Measurements from ENCODE around the gene ABCD3. TPM values are rescaled to one million over a fixed set of nuclear protein-coding genes. Genes with fewer than 3 reads are reported as not detected.

The ABCD3 gene
- total and polyA plus RNA-seq, 2 donors: 24.7 to 81.9 TPM

DNA sequence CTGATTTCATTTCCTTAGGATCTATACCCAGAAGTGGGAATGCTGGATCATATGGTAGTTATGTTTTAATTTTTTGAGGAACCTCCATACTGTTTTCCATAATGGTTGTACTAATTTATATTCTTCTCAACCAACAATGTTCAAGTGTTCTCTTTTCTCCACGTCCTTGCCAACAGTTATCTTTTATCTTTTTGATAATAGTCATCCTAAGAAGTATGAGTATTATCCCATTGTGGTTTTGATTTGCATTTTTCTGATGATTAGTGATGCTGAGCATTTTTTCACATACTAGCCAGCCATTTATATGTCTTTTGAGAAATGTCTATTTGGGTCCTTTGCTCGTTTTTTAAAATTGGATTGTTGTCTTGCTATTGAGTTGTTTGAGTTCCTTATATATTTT is 38.5 kb downstream of the ABCD3 start:
- Histone ChIP-seq H3K36me3 (ENCODE audit: insufficient read depth) (peaks cover 2% of the 10 kb centered on the region), H3K4me3 (ENCODE audit: low read depth, low read length) (no peak overlapping the region), H3K27ac (ENCODE audit: low read depth) (no peak overlapping the region), H3K4me1 (ENCODE audit: insufficient read depth) (no peaks in the 10 kb centered on the region)
- 84% methylated on average over 2 of the region's 2 CpGs for WGBS
- DNase-seq (ENCODE audit: extremely low spot score): no peak

- 89% methylated on average over 2 of the region's 2 CpGs for WGBS
- no peaks in the 10 kb centered on the region for H3K36me3 ChIP-seq (ENCODE audit: insufficient read depth)
- no peak overlapping the region for H3K27ac ChIP-seq (ENCODE audit: low read depth)
- H3K4me3 ChIP-seq (ENCODE audit: low read depth, low read length): no peak overlapping the region
- H3K4me1 ChIP-seq (ENCODE audit: insufficient read depth): no peaks in the 10 kb centered on the region
- no peak for DNase-seq (ENCODE audit: extremely low spot score)
Measured at GRCh38 chr1:94462606-94463005, 44.4 kb downstream of the ABCD3 start.

GRCh38 chr1:94463056-94463764 is 45.0 kb downstream of the ABCD3 start:
- WGBS: 53% methylated on average over 3 of the region's 3 CpGs
- Histone ChIP-seq H3K27ac (ENCODE audit: low read depth) (peak overlapping the region; percentile 2), H3K36me3 (ENCODE audit: insufficient read depth) (peaks cover 3% of the 10 kb centered on the region), H3K4me1 (ENCODE audit: insufficient read depth) (no peaks in the 10 kb centered on the region), H3K4me3 (ENCODE audit: low read depth, low read length) (no peak overlapping the region)
- DNase-seq (ENCODE audit: extremely low spot score): no peak

GRCh38 chr1:94463765-94464330 is 45.7 kb downstream of the ABCD3 start:
- Histone ChIP-seq H3K27ac (ENCODE audit: low read depth) (peak overlapping the region; percentile 2), H3K36me3 (ENCODE audit: insufficient read depth) (peaks cover 3% of the 10 kb centered on the region), H3K4me1 (ENCODE audit: insufficient read depth) (no peaks in the 10 kb centered on the region), H3K4me3 (ENCODE audit: low read depth, low read length) (no peak overlapping the region)
- no peak for DNase-seq (ENCODE audit: extremely low spot score)
- WGBS: 73% methylated on average over 3 of the region's 3 CpGs

GRCh38 chr1:94468708-94469107 is 50.5 kb downstream of the ABCD3 start:
- DNase-seq (ENCODE audit: extremely low spot score): no peak
- no peaks in the 10 kb centered on the region for H3K4me1 ChIP-seq (ENCODE audit: insufficient read depth)
- H3K27ac ChIP-seq (ENCODE audit: low read depth): no peak overlapping the region
- H3K4me3 ChIP-seq (ENCODE audit: low read depth, low read length): no peak overlapping the region
- peaks cover 5% of the 10 kb centered on the region for H3K36me3 ChIP-seq (ENCODE audit: insufficient read depth)

DNA sequence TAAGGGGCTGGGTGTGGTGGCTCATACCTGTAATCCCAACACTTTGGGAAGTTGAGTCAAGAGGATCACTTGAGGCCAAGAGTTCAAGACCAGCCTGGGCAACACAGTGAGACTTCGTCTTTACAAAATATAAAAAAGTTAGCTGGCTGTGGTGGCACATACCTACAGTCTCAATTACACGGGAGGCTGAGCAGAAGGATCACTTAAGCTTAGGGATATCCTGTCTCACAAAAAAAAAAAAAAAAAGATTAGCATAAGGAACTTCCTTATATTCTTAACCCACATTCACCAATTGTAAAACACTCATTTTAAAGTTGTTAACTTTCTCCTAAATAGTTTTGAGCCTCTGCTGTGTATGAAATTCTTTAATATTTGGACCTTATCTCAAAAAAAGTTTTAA is 53.1 kb downstream of the ABCD3 start:
- Histone ChIP-seq H3K4me1 (ENCODE audit: insufficient read depth) (no peaks in the 10 kb centered on the region), H3K4me3 (ENCODE audit: low read depth, low read length) (no peak overlapping the region), H3K27ac (ENCODE audit: low read depth) (no peak overlapping the region), H3K36me3 (ENCODE audit: insufficient read depth) (peaks cover 5% of the 10 kb centered on the region)
- DNase-seq (ENCODE audit: extremely low spot score): no peak
- 92% methylated on average over 2 of the region's 2 CpGs for WGBS

DNA sequence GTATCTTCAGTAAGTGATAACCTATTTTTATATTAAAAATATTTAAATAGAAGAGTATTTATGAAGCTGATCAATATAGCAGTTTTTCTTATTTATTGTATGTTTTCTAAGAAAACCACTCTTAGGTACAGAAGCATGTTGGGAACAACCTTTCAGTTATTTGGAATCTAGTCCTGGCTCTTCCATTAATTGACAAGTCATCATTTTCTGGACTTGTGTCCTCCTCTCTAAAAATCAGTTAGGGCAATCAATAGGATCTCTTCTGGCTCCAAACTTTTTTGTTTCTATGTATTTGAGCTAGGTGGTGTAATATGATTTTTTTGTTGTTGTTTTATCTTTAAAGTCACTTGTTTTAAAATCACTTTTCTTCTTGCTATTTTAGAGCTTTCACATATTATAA is 57.0 kb downstream of the ABCD3 start:
- DNase-seq (ENCODE audit: extremely low spot score): no peak
- Histone ChIP-seq H3K36me3 (ENCODE audit: insufficient read depth) (peaks cover under 1% of the 10 kb centered on the region), H3K4me3 (ENCODE audit: low read depth, low read length) (no peak overlapping the region), H3K4me1 (ENCODE audit: insufficient read depth) (no peaks in the 10 kb centered on the region), H3K27ac (ENCODE audit: low read depth) (no peak overlapping the region)

- Histone ChIP-seq H3K36me3 (ENCODE audit: insufficient read depth) (no peaks in the 10 kb centered on the region), H3K27ac (ENCODE audit: low read depth) (no peak overlapping the region), H3K4me3 (ENCODE audit: low read depth, low read length) (no peak overlapping the region), H3K4me1 (ENCODE audit: insufficient read depth) (no peaks in the 10 kb centered on the region)
- DNase-seq (ENCODE audit: extremely low spot score): no peak
- 91% methylated on average over 3 of the region's 3 CpGs for WGBS
Measured at GRCh38 chr1:94479682-94480081, 61.5 kb downstream of the ABCD3 start.

DNA sequence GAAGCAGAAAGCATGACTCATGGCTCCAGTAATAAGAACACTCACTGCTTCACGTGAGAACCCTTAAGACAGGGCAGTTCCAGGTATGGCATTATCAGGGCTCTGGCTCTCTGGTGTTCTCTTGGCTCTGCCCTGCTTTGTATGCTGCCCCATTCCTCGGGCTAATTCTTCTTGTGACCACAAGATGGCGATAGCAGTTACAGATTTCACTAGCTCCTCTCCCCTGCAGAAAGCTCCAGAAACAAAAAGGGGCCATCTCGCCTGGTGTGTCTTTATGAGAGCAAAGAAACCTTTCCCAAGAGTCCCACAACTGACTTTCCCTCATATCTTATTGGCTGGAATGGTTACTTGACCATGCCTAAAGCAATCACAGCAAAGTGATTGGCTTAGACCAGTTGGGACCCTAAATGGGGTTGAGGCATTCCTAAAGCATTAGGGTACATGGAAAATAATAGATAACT is 63.3 kb downstream of the ABCD3 start:
- H3K4me3 ChIP-seq (ENCODE audit: low read depth, low read length): no peak overlapping the region
- peaks cover 3% of the 10 kb centered on the region for H3K36me3 ChIP-seq (ENCODE audit: insufficient read depth)
- WGBS: 16% methylated on average over 4 of the region's 4 CpGs
- peak; percentile 11 for DNase-seq (ENCODE audit: extremely low spot score)
- no peak overlapping the region for H3K27ac ChIP-seq (ENCODE audit: low read depth)
- H3K4me1 ChIP-seq (ENCODE audit: insufficient read depth): no peaks in the 10 kb centered on the region

GRCh38 chr1:94486990-94487389 is 68.8 kb downstream of the ABCD3 start:
- 81% methylated on average over 5 of the region's 5 CpGs for WGBS
- H3K4me1 ChIP-seq (ENCODE audit: insufficient read depth): no peaks in the 10 kb centered on the region
- H3K27ac ChIP-seq (ENCODE audit: low read depth): no peak overlapping the region
- no peak for DNase-seq (ENCODE audit: extremely low spot score)
- H3K36me3 ChIP-seq (ENCODE audit: insufficient read depth): peaks cover 5% of the 10 kb centered on the region
- no peak overlapping the region for H3K4me3 ChIP-seq (ENCODE audit: low read depth, low read length)

GRCh38 chr1:94490556-94490955 is 72.4 kb downstream of the ABCD3 start:
- Histone ChIP-seq H3K27ac (ENCODE audit: low read depth) (no peak overlapping the region), H3K4me1 (ENCODE audit: insufficient read depth) (no peaks in the 10 kb centered on the region), H3K4me3 (ENCODE audit: low read depth, low read length) (no peak overlapping the region), H3K36me3 (ENCODE audit: insufficient read depth) (peaks cover 9% of the 10 kb centered on the region)
- WGBS: 55% methylated on average over 2 of the region's 2 CpGs
- no peak for DNase-seq (ENCODE audit: extremely low spot score)

DNA sequence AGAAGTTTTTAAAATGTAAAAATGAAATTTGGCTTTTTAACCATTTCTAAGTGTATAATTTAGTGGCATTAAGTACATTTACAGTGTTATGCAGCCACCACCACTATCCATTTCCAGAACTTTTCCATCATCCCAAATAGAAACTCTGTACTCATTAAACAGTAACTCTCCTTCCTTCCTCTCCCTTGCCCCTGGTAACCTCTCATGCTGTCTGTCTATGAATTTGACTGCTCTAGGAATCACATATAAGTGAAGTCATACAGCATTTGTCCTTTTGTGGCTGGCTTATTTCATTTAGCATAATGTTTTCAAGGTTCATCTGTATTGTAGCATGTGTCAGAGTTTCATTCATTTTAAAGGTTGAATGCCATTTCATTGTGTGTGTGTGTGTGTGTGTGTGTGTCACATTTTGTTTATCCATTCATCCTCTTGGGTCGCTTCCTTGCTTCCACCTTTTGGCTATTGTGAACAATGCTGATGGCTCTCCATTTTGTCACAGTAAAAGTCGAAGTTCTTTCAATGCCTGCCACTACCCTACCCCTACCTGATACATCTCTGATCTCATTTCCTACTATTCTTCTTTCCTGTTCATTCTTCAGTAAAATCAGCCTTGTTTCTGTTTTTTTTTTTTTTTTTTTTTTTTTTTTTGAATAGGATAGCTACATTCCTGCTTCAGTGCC is 78.0 kb downstream of the ABCD3 start:
- H3K27ac ChIP-seq (ENCODE audit: low read depth): no peak overlapping the region
- no peak for DNase-seq (ENCODE audit: extremely low spot score)
- peaks cover 3% of the 10 kb centered on the region for H3K36me3 ChIP-seq (ENCODE audit: insufficient read depth)
- H3K4me3 ChIP-seq (ENCODE audit: low read depth, low read length): no peak overlapping the region
- no peaks in the 10 kb centered on the region for H3K4me1 ChIP-seq (ENCODE audit: insufficient read depth)
- WGBS: 95% methylated on average over 2 of the region's 2 CpGs

DNA sequence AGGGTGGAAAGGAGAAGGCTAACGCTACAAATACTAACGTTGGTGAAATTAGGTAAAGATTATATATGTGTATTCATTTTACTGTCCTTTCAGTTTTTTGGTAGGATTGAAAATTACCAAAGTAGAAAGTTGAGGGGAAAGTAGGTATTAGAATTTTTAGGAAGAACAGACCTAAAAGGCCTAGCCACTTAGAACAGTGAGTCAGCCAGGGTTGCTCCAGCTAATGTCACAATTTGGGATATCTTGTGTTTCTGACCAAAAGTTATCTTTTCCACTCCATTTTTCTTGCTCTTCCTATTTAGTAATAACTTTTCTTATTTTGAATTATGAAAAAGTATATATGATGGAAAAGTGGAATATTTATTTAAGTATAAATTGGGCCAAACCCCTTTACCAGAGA is 83.2 kb downstream of the ABCD3 start:
- Histone ChIP-seq H3K36me3 (ENCODE audit: insufficient read depth) (peaks cover 3% of the 10 kb centered on the region), H3K4me3 (ENCODE audit: low read depth, low read length) (no peak overlapping the region), H3K4me1 (ENCODE audit: insufficient read depth) (no peaks in the 10 kb centered on the region), H3K27ac (ENCODE audit: low read depth) (no peak overlapping the region)
- WGBS: 87% methylated on average over 2 of the region's 2 CpGs
- DNase-seq (ENCODE audit: extremely low spot score): no peak

- Histone ChIP-seq H3K36me3 (ENCODE audit: insufficient read depth) (peaks cover 3% of the 10 kb centered on the region), H3K4me3 (ENCODE audit: low read depth, low read length) (no peak overlapping the region), H3K4me1 (ENCODE audit: insufficient read depth) (no peaks in the 10 kb centered on the region), H3K27ac (ENCODE audit: low read depth) (no peak overlapping the region)
- DNase-seq (ENCODE audit: extremely low spot score): no peak
- WGBS: 88% methylated on average over 4 of the region's 4 CpGs
Measured at GRCh38 chr1:94501935-94502334, 83.7 kb downstream of the ABCD3 start.
